Measurements from ENCODE around the gene EXD1. TPM values are rescaled to one million over a fixed set of nuclear protein-coding genes. Genes with fewer than 3 reads are reported as not detected.
"Not testable (repeated sequence)": the region's sequence is repeated elsewhere in the genome, so short reads cannot be mapped to it uniquely, and the experiment has no call there.

EXD1 gene
- total RNA-seq, 2 experiments from 2014 or later, result not detected

GRCh38 chr15:41169086-41169485 lies 61.5 kb downstream of the EXD1 start:
- Mint-ChIP-seq H3K4me3 (no peak overlapping the region), H3K27ac (no peak overlapping the region), H3K4me1 (ENCODE audit: low read depth) (no peaks in the 10 kb centered on the region), H3K27me3 (ENCODE audit: low read depth) (no peaks in the 10 kb centered on the region), H3K9me3 (ENCODE audit: insufficient read depth) (no peaks in the 10 kb centered on the region), H3K36me3 (ENCODE audit: low read depth) (no peaks in the 10 kb centered on the region)
- ChIA-PET POLR2A (no interaction called here), CTCF (no interaction called here)
- ATAC-seq (no peak), DNase-seq (no peak)

- peak overlapping the region; percentile 4 for H3K27ac Mint-ChIP-seq
- H3K36me3 Mint-ChIP-seq (ENCODE audit: low read depth), result no peaks in the 10 kb centered on the region
- H3K4me1 Mint-ChIP-seq (ENCODE audit: low read depth), result peaks cover 16% of the 10 kb centered on the region
- DNase-seq, result no peak
- H3K9me3 Mint-ChIP-seq (ENCODE audit: insufficient read depth), result no peaks in the 10 kb centered on the region
- ChIA-PET CTCF (interaction anchor here (1.1 kb wide), 1 partner anchor 219 kb away, joined by 4 read pairs; no protein-coding TSS in a partner anchor), POLR2A (no interaction called here)
- H3K4me3 Mint-ChIP-seq, result no peak overlapping the region
- no peaks in the 10 kb centered on the region for H3K27me3 Mint-ChIP-seq (ENCODE audit: low read depth)
- ATAC-seq, result no peak
Observed at GRCh38 chr15:41161736-41162135, 68.8 kb downstream of the EXD1 start.

DNA sequence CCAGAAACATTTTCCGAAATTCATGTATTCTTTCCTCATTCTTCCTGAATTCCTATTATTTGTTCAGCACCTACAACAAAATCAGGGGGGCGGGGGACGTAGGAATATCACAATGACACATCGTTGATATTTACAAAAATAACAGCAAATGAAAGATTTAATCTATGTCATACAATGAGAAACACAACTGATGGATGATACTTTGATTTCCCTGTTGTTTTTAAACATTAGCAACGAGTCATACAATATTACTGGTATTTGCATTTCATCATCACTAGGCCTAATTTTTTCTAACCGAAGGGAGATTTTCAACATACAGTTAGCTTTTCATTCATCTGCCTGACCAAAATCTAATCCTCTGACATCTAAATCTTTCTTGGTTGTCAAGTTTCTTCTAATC lies 69.2 kb downstream of the EXD1 start:
- H3K4me1 Mint-ChIP-seq (ENCODE audit: low read depth), result peaks cover 16% of the 10 kb centered on the region
- H3K4me3 Mint-ChIP-seq, result no peak overlapping the region
- ATAC-seq (no peak), DNase-seq (no peak)
- H3K9me3 Mint-ChIP-seq (ENCODE audit: insufficient read depth), result no peaks in the 10 kb centered on the region
- CTCF ChIA-PET, result interaction anchor here (1.1 kb wide), 1 partner anchor 219 kb away, joined by 4 read pairs; no protein-coding TSS in a partner anchor
- H3K27me3 Mint-ChIP-seq (ENCODE audit: low read depth), result no peaks in the 10 kb centered on the region
- no peaks in the 10 kb centered on the region for H3K36me3 Mint-ChIP-seq (ENCODE audit: low read depth)
- H3K27ac Mint-ChIP-seq, result no peak overlapping the region
- POLR2A ChIA-PET, result no interaction called here

GRCh38 chr15:41160639-41161315 lies 69.8 kb downstream of the EXD1 start:
- H3K9me3 Mint-ChIP-seq (ENCODE audit: insufficient read depth), result no peaks in the 10 kb centered on the region
- H3K36me3 Mint-ChIP-seq (ENCODE audit: low read depth), result no peaks in the 10 kb centered on the region
- ChIA-PET POLR2A (interaction anchor here (0.7 kb wide), 1 partner anchor 45 kb away, joined by 3 read pairs; no protein-coding TSS in a partner anchor), CTCF (interaction anchor here (1.1 kb wide), 1 partner anchor 218 kb away, joined by 4 read pairs; no protein-coding TSS in a partner anchor)
- ATAC-seq (no peak), DNase-seq (no peak)
- no peaks in the 10 kb centered on the region for H3K27me3 Mint-ChIP-seq (ENCODE audit: low read depth)
- H3K4me1 Mint-ChIP-seq (ENCODE audit: low read depth), result peaks cover 16% of the 10 kb centered on the region
- no peak overlapping the region for H3K4me3 Mint-ChIP-seq
- H3K27ac Mint-ChIP-seq, result no peak overlapping the region

- Mint-ChIP-seq H3K9me3 (ENCODE audit: insufficient read depth) (no peaks in the 10 kb centered on the region), H3K27me3 (ENCODE audit: low read depth) (no peaks in the 10 kb centered on the region), H3K4me3 (no peak overlapping the region), H3K27ac (no peak overlapping the region), H3K36me3 (ENCODE audit: low read depth) (no peaks in the 10 kb centered on the region), H3K4me1 (ENCODE audit: low read depth) (peaks cover 19% of the 10 kb centered on the region)
- ChIA-PET CTCF (interaction anchor here (0.9 to 1.0 kb wide), 2 partner anchors 212 to 250 kb away, joined by 3 read pairs; no protein-coding TSS in a partner anchor), POLR2A (no interaction called here)
- no peak for ATAC-seq
- no peak for DNase-seq
Observed at GRCh38 chr15:41154412-41154811, 76.1 kb downstream of the EXD1 start.

GRCh38 chr15:41153733-41154132 lies 76.8 kb downstream of the EXD1 start:
- no peaks in the 10 kb centered on the region for H3K27me3 Mint-ChIP-seq (ENCODE audit: low read depth)
- no peak for ATAC-seq
- peaks cover 19% of the 10 kb centered on the region for H3K4me1 Mint-ChIP-seq (ENCODE audit: low read depth)
- ChIA-PET POLR2A (no interaction called here), CTCF (interaction anchor here (0.9 to 1.0 kb wide), 2 partner anchors 212 to 249 kb away, joined by 3 read pairs; no protein-coding TSS in a partner anchor)
- no peaks in the 10 kb centered on the region for H3K36me3 Mint-ChIP-seq (ENCODE audit: low read depth)
- no peak overlapping the region for H3K27ac Mint-ChIP-seq
- no peak overlapping the region for H3K4me3 Mint-ChIP-seq
- no peaks in the 10 kb centered on the region for H3K9me3 Mint-ChIP-seq (ENCODE audit: insufficient read depth)
- no peak for DNase-seq

GRCh38 chr15:41151451-41152005 lies 79.0 kb downstream of the EXD1 start:
- POLR2A ChIA-PET, result no interaction called here
- Mint-ChIP-seq H3K4me1 (ENCODE audit: low read depth) (peaks cover 19% of the 10 kb centered on the region), H3K27ac (peak overlapping the region; percentile 48), H3K9me3 (ENCODE audit: insufficient read depth) (no peaks in the 10 kb centered on the region), H3K27me3 (ENCODE audit: low read depth) (no peaks in the 10 kb centered on the region), H3K36me3 (ENCODE audit: low read depth) (no peaks in the 10 kb centered on the region), H3K4me3 (no peak overlapping the region)
- CTCF ChIA-PET, result interaction anchor here (1.5 kb wide), 1 partner anchor 80 kb away, joined by 5 read pairs; the partner anchor contains the start of gene CHP1
- DNase-seq (no peak), ATAC-seq (no peak)

- H3K9me3 Mint-ChIP-seq (ENCODE audit: insufficient read depth), result no peaks in the 10 kb centered on the region
- ChIA-PET POLR2A (no interaction called here), CTCF (interaction anchor here (0.8 to 1.5 kb wide), 4 partner anchors 81 to 256 kb away, joined by 3 to 5 read pairs (median 4); partner anchors contain the start of genes CHP1 and VPS18)
- DNase-seq, result no peak
- no peaks in the 10 kb centered on the region for H3K36me3 Mint-ChIP-seq (ENCODE audit: low read depth)
- no peak for ATAC-seq
- peak overlapping the region; percentile 48 for H3K27ac Mint-ChIP-seq
- H3K4me1 Mint-ChIP-seq (ENCODE audit: low read depth), result peaks cover 19% of the 10 kb centered on the region
- H3K27me3 Mint-ChIP-seq (ENCODE audit: low read depth), result no peaks in the 10 kb centered on the region
- no peak overlapping the region for H3K4me3 Mint-ChIP-seq
Observed at GRCh38 chr15:41150279-41150678, 80.3 kb downstream of the EXD1 start.

DNA sequence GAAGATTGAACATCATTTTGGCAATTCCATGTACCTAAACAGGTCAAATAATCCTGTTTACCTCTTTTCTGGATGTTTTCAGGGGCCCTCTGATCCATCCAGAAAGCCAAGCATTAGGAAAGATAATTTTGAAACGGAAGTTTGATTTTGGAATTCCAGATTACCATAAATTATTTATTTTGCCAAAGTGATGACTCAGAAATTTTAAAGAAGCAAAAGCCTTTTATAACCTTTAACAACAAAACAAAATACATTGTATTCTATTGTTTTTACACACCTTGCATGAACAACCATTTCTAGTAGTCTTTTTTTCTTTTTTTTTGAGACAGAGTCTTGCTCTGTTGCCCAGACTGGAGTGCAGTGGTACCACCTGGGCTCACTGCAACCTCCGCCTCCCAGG lies 82.5 kb downstream of the EXD1 start:
- no peak overlapping the region for H3K4me3 Mint-ChIP-seq
- H3K4me1 Mint-ChIP-seq (ENCODE audit: low read depth), result peaks cover 19% of the 10 kb centered on the region
- no peaks in the 10 kb centered on the region for H3K9me3 Mint-ChIP-seq (ENCODE audit: insufficient read depth)
- no peaks in the 10 kb centered on the region for H3K36me3 Mint-ChIP-seq (ENCODE audit: low read depth)
- ATAC-seq, result no peak
- ChIA-PET CTCF (no interaction called here), POLR2A (no interaction called here)
- H3K27me3 Mint-ChIP-seq (ENCODE audit: low read depth), result no peaks in the 10 kb centered on the region
- DNase-seq, result no peak
- no peak overlapping the region for H3K27ac Mint-ChIP-seq

GRCh38 chr15:41139619-41140018 lies 90.9 kb downstream of the EXD1 start:
- H3K4me1 Mint-ChIP-seq (ENCODE audit: low read depth), result no peaks in the 10 kb centered on the region
- POLR2A ChIA-PET, result interaction anchor here (0.6 kb wide), 1 partner anchor 242 kb away, joined by 3 read pairs; no protein-coding TSS in a partner anchor
- H3K27me3 Mint-ChIP-seq (ENCODE audit: low read depth), result no peaks in the 10 kb centered on the region

DNA sequence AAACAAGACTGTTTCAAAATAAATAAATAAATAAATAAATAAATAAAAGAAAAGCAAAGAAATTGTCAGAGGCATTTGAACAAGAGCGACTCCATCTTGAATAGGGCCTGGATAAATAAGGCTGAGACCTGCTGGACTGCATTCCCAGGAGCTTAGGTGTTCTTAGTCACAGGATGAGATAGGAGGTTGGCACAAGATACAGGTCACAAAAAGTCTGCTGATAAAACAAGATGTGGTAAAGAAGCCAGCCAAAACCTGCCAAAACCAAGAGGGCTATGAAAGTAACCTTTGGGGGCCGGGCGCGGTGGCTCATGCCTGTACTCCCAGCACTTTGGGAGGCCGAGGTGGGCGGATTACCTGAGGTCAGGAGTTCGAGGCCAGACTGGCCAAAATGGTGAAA lies 91.4 kb downstream of the EXD1 start:
- H3K27me3 Mint-ChIP-seq (ENCODE audit: low read depth); ATAC-seq; H3K36me3 Mint-ChIP-seq (ENCODE audit: low read depth); H3K27ac Mint-ChIP-seq; POLR2A ChIA-PET; H3K4me1 Mint-ChIP-seq (ENCODE audit: low read depth); H3K4me3 Mint-ChIP-seq; H3K9me3 Mint-ChIP-seq (ENCODE audit: insufficient read depth); CTCF ChIA-PET; DNase-seq: not testable (repeated sequence)

More at GRCh38 chr15:41139619-41140018, 90.9 kb downstream of the EXD1 start:
- CTCF ChIA-PET, result no interaction called here
- Mint-ChIP-seq H3K9me3 (ENCODE audit: insufficient read depth) (no peaks in the 10 kb centered on the region), H3K4me3 (no peak overlapping the region), H3K36me3 (ENCODE audit: low read depth) (no peaks in the 10 kb centered on the region), H3K27ac (no peak overlapping the region)
- DNase-seq (no peak), ATAC-seq (no peak)

DNA sequence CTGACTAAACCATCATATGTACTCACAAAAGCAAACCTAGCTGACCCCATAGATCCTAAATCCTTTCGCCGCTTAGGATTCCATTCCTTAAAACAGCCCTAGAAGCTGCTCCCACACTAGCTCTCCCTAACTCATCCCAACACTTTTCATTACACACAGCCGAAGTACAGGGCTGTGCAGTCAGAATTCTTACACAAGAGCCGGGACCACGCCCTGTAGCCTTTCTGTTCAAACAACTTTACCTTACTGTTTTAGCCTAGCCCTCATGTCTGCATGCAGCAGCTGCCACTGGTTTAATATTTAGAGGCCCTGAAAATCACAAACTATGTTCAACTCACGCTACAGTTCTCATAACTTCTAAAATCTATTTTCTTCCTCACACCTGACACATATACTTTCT lies 95.0 kb downstream of the EXD1 start:
- H3K27me3 Mint-ChIP-seq (ENCODE audit: low read depth), result peaks cover 13% of the 10 kb centered on the region
- H3K36me3 Mint-ChIP-seq (ENCODE audit: low read depth); POLR2A ChIA-PET; H3K4me3 Mint-ChIP-seq; ATAC-seq; H3K4me1 Mint-ChIP-seq (ENCODE audit: low read depth); H3K9me3 Mint-ChIP-seq (ENCODE audit: insufficient read depth); H3K27ac Mint-ChIP-seq; DNase-seq; CTCF ChIA-PET: not testable (repeated sequence)

Measured in activated CD8-positive, alpha-beta T cell treated with anti-CD3 and anti-CD28 coated beads, Interleukin-2, amount 10 ng/mL, durations not matched to agents 7 days and 5 days (primary cell).